B cell (primary cell): Measurements from ENCODE around the gene BLCAP.

Source experiments
- EZH2 ChIP-seq: IDR thresholded peaks from 2 replicates; pipeline ENCODE4 v1.6.1; 2012; ENCODE audit warnings: borderline replicate concordance, low read depth, mild to moderate bottlenecking, moderate library complexity, low read length; ENCODE audit not compliant: insufficient read depth, poor library complexity, severe bottlenecking
- TF ChIP-seq, protein P1 (sequence below): fragments of 200-600 bp; IDR thresholded peaks from one replicate; pipeline ENCODE4 v1.8.0; 2022; ENCODE audit warnings: antibody characterized with exemption, mild to moderate bottlenecking

DNA sequence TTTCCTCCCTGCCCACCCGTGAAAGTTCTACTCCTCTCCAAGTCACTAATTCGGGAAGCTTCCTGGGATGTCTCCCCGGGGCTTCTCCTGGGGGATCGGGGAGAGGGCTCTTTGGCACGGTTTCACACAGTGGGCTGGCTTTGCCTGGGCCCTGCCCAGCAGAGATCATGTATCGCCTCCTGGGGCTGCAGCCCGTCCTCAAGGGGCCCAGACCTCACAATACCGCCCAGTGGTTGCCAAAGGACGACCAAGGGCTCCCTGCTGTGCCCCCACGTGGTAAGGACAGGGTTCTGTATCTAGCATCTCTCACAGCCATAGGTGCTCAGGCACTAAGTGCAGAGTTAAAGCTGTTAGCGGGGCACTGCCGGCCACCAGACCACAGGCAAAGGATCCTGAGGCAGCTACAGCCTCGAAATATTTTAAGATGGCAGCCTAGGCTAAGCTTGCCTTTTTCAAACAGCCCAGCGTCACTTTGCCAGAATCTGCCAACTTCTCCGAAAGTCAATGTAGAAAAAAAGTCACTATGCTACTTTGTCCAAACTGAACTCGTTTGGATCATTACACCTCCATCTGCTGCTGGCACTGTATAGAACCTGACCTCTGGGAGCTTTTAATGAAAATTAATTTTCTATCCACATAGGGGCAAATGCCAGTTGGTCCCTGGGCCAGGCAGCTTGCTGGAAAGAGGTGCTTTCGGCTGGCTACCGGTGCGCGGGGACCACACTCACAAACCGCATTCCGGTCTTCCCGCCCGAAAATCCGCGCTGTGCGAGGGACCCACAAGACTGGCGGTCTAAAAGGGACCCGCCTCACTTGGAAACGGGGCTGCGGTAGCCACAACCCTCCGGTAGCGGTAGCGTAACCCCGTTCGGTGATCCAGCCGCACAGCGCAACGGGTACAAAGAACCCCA is 7.9 kb downstream of the BLCAP start:
- TF ChIP-seq, protein P1, sequence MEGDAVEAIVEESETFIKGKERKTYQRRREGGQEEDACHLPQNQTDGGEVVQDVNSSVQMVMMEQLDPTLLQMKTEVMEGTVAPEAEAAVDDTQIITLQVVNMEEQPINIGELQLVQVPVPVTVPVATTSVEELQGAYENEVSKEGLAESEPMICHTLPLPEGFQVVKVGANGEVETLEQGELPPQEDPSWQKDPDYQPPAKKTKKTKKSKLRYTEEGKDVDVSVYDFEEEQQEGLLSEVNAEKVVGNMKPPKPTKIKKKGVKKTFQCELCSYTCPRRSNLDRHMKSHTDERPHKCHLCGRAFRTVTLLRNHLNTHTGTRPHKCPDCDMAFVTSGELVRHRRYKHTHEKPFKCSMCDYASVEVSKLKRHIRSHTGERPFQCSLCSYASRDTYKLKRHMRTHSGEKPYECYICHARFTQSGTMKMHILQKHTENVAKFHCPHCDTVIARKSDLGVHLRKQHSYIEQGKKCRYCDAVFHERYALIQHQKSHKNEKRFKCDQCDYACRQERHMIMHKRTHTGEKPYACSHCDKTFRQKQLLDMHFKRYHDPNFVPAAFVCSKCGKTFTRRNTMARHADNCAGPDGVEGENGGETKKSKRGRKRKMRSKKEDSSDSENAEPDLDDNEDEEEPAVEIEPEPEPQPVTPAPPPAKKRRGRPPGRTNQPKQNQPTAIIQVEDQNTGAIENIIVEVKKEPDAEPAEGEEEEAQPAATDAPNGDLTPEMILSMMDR = no peak
- TF ChIP-seq EZH2 = no peak
